HCT116 (cell line): ENCODE results near the gene MT4.

Source experiments
- CTCF ChIP-seq, 3 experiments: fragments of 200-600 bp in 1 of 3; sonication (generic) in 1 of 3; IDR thresholded peaks in 2 of 3; conservative IDR thresholded peaks in 1 of 3; 2 replicates each; pipeline ENCODE4 v1.5.1; 2012 to 2017; ENCODE audit warnings: low read depth in 2 of 3, low read length in 2 of 3, antibody characterized with exemption in 1 of 3, borderline replicate concordance in 1 of 3, control low read depth in 1 of 3, mild to moderate bottlenecking in 1 of 3, mixed read lengths in 1 of 3, mixed run types in 1 of 3, moderate library complexity in 1 of 3; ENCODE audit not compliant: insufficient read depth in 1 of 3
- EZH2 ChIP-seq: fragments of 200-600 bp; sonication (generic); IDR thresholded peaks from 2 replicates; pipeline ENCODE4 v1.6.1; 2017; ENCODE audit warnings: antibody characterized with exemption, mixed run types
- POLR2A ChIP-seq: IDR thresholded peaks from 2 replicates; pipeline ENCODE4 v1.7.0; 2011; ENCODE audit warnings: borderline replicate concordance; ENCODE audit not compliant: insufficient read depth, insufficient read length; ENCODE audit errors: extremely low read depth
- POLR2AphosphoS5 ChIP-seq: IDR thresholded peaks from 2 replicates; pipeline ENCODE4 v1.6.1; 2011; ENCODE audit warnings: mild to moderate bottlenecking, low read depth, low read length, moderate library complexity
- REST ChIP-seq: IDR thresholded peaks from 2 replicates; pipeline ENCODE4 v1.6.1; 2012; ENCODE audit warnings: low read depth
- SP1 ChIP-seq: IDR thresholded peaks from 2 replicates; pipeline ENCODE4 v1.6.1; 2012; ENCODE audit warnings: low read depth

GRCh38 chr16:56600398-56600999 lies 35.6 kb downstream of the MT4 start:
- TF ChIP-seq CTCF (IDR thresholded peaks at IDR 0.05 in 2 of 3, conservative IDR thresholded peaks at IDR 0.05 in 1 of 3; ENCODE audit: borderline replicate concordance in 1 of 3, insufficient read depth in 1 of 3, low read depth in 2 of 3, low read length in 2 of 3) (peak in 2 of 3 experiments; percentile 80 to 81; a peak in 4 of 6 replicates), REST (no peak), POLR2AphosphoS5 (no peak), SP1 (no peak), POLR2A (no peak), EZH2 (no peak)
